ENCODE results near the gene DNAAF9.
"Not testable (repeated sequence)": the region's sequence is repeated elsewhere in the genome, so short reads cannot be mapped to it uniquely, and the experiment has no call there.

DNAAF9 gene

GRCh38 chr20:3420211-3420707 is 12.8 kb upstream of the DNAAF9 start:
- Histone ChIP-seq H3K27ac (ENCODE audit: low read depth, low read length) (no peak overlapping the region), H3K36me3 (ENCODE audit: low read length) (no peaks in the 10 kb centered on the region), H3K9ac (ENCODE audit: low read length) (no peak overlapping the region), H3K9me2 (replicated peaks; ENCODE audit: insufficient read depth, low read length) (no peaks in the 10 kb centered on the region), H3K79me2 (ENCODE audit: insufficient read depth, low read length) (no peaks in the 10 kb centered on the region), H3K4me2 (ENCODE audit: low read depth, low read length, poor library complexity, severe bottlenecking) (no peak overlapping the region), H4K20me1 (ENCODE audit: low read depth, low read length) (no peaks in the 10 kb centered on the region), H3K4me3 (ENCODE audit: insufficient read depth, low read length, poor library complexity, severe bottlenecking) (no peak overlapping the region), H3K27me3 (ENCODE audit: low read length) (no peaks in the 10 kb centered on the region), H2AFZ (ENCODE audit: low read depth, low read length, severe bottlenecking) (no peak overlapping the region), H3F3A (ENCODE audit: insufficient read depth) (no peaks in the 10 kb centered on the region), H3K9me3 (ENCODE audit: insufficient read depth, low read length) (no peaks in the 10 kb centered on the region)
- TF ChIP-seq EZH2phosphoT487 (conservative IDR thresholded peaks at IDR 0.05; ENCODE audit: low read length) (no peak), CTCF (IDR thresholded peaks at IDR 0.05; ENCODE audit: insufficient read depth, low read length, poor library complexity, severe bottlenecking) (no peak)

- not testable (repeated sequence) for H3K9me3 ChIP-seq (ENCODE audit: insufficient read depth, low read length); H3K79me2 ChIP-seq (ENCODE audit: insufficient read depth, low read length); H4K20me1 ChIP-seq (ENCODE audit: low read depth, low read length); H3F3A ChIP-seq (ENCODE audit: insufficient read depth); H3K9me2 ChIP-seq (replicated peaks; ENCODE audit: insufficient read depth, low read length); H2AFZ ChIP-seq (ENCODE audit: low read depth, low read length, severe bottlenecking); H3K9ac ChIP-seq (ENCODE audit: low read length); H3K4me3 ChIP-seq (ENCODE audit: insufficient read depth, low read length, poor library complexity, severe bottlenecking); H3K4me2 ChIP-seq (ENCODE audit: low read depth, low read length, poor library complexity, severe bottlenecking); H3K27ac ChIP-seq (ENCODE audit: low read depth, low read length); H3K27me3 ChIP-seq (ENCODE audit: low read length); H3K36me3 ChIP-seq (ENCODE audit: low read length)
Observed at GRCh38 chr20:3418161-3418560, 10.7 kb upstream of the DNAAF9 start.

GRCh38 chr20:3414122-3414521 is 6.7 kb upstream of the DNAAF9 start:
- no peaks in the 10 kb centered on the region for H3K36me3 ChIP-seq (ENCODE audit: low read length)
- H3K4me3 ChIP-seq (ENCODE audit: insufficient read depth, low read length, poor library complexity, severe bottlenecking): no peak overlapping the region
- no peak overlapping the region for H3K4me2 ChIP-seq (ENCODE audit: low read depth, low read length, poor library complexity, severe bottlenecking)
- no peak overlapping the region for H3K27ac ChIP-seq (ENCODE audit: low read depth, low read length)
- H3K9me3 ChIP-seq (ENCODE audit: insufficient read depth, low read length): no peaks in the 10 kb centered on the region
- H3K79me2 ChIP-seq (ENCODE audit: insufficient read depth, low read length): no peaks in the 10 kb centered on the region
- 0 out of 2 replicates have a peak, but pooled peaks cover 3% of the 10 kb centered on the region for H3K27me3 ChIP-seq (ENCODE audit: low read length)
- no peak overlapping the region for H3K9ac ChIP-seq (ENCODE audit: low read length)
- H3K9me2 ChIP-seq (replicated peaks; ENCODE audit: insufficient read depth, low read length): no peaks in the 10 kb centered on the region
- H2AFZ ChIP-seq (ENCODE audit: low read depth, low read length, severe bottlenecking): no peak overlapping the region
- H3F3A ChIP-seq (ENCODE audit: insufficient read depth): no peaks in the 10 kb centered on the region
- no peaks in the 10 kb centered on the region for H4K20me1 ChIP-seq (ENCODE audit: low read depth, low read length)
- TF ChIP-seq EZH2phosphoT487 (conservative IDR thresholded peaks at IDR 0.05; ENCODE audit: low read length) (no peak), CTCF (IDR thresholded peaks at IDR 0.05; ENCODE audit: insufficient read depth, low read length, poor library complexity, severe bottlenecking) (no peak)

- 0 out of 2 replicates have a peak, but pooled peaks cover 3% of the 10 kb centered on the region for H3K27me3 ChIP-seq (ENCODE audit: low read length)
- H3K9ac ChIP-seq (ENCODE audit: low read length): no peak overlapping the region
- H3K79me2 ChIP-seq (ENCODE audit: insufficient read depth, low read length): no peaks in the 10 kb centered on the region
- no peak overlapping the region for H2AFZ ChIP-seq (ENCODE audit: low read depth, low read length, severe bottlenecking)
- no peaks in the 10 kb centered on the region for H4K20me1 ChIP-seq (ENCODE audit: low read depth, low read length)
- no peaks in the 10 kb centered on the region for H3K9me3 ChIP-seq (ENCODE audit: insufficient read depth, low read length)
- H3K36me3 ChIP-seq (ENCODE audit: low read length): no peaks in the 10 kb centered on the region
- no peaks in the 10 kb centered on the region for H3K9me2 ChIP-seq (replicated peaks; ENCODE audit: insufficient read depth, low read length)
- H3K27ac ChIP-seq (ENCODE audit: low read depth, low read length): no peak overlapping the region
- TF ChIP-seq EZH2phosphoT487 (conservative IDR thresholded peaks at IDR 0.05; ENCODE audit: low read length): no peak
- no peak for TF ChIP-seq CTCF (IDR thresholded peaks at IDR 0.05; ENCODE audit: insufficient read depth, low read length, poor library complexity, severe bottlenecking)
- no peak overlapping the region for H3K4me3 ChIP-seq (ENCODE audit: insufficient read depth, low read length, poor library complexity, severe bottlenecking)
- no peak overlapping the region for H3K4me2 ChIP-seq (ENCODE audit: low read depth, low read length, poor library complexity, severe bottlenecking)
- no peaks in the 10 kb centered on the region for H3F3A ChIP-seq (ENCODE audit: insufficient read depth)
Observed at GRCh38 chr20:3413393-3413889, 6.0 kb upstream of the DNAAF9 start.
